Bronchial epithelial cell (primary cell): ENCODE data around the gene CSK. TPM values are rescaled to one million over a fixed set of nuclear protein-coding genes. Genes with fewer than 3 reads are reported as not detected.

ENCODE experiments used
- DNase-seq: peaks from one replicate; pipeline ENCODE4 v3.0.0-alpha.2; 2010; ENCODE audit warnings: low read depth
- FAIRE-seq: peaks from 2 replicates; lab custom pipeline; 2011; peaks lifted over from hg19 to GRCh38; lab: Jason Lieb, UNC
- H3K27me3 ChIP-seq: 2 replicates; pipeline ENCODE4 v1.5.1; 2011; ENCODE audit warnings: low read length; ENCODE audit not compliant: control insufficient read depth, insufficient read depth
- H3K36me3 ChIP-seq: 2 replicates; pipeline ENCODE4 v1.5.1; 2011; ENCODE audit warnings: low read length; ENCODE audit not compliant: control insufficient read depth, insufficient read depth
- H3K4me3 ChIP-seq: 2 replicates; pipeline ENCODE4 v1.5.1; 2011; ENCODE audit warnings: mild to moderate bottlenecking, low read depth, low read length, control low read depth
- total RNA-seq: library from RNA; depleted of rRNA; stranded (reverse); fragments of >200 nt; gene quantifications from 2 replicates; pipeline ENCODE4 v1.2.1, GENCODE V29; 2014
- TF ChIP-seq, protein P1 (sequence below): IDR thresholded peaks from 2 replicates; pipeline ENCODE4 v1.5.1; 2011; ENCODE audit warnings: mild to moderate bottlenecking, moderate library complexity, low read length, control low read depth, inconsistent platforms; ENCODE audit not compliant: insufficient read depth, severe bottlenecking

CSK gene
- total RNA-seq, 1 donor from 2014 or later: 29.2 TPM

- Histone ChIP-seq H3K36me3 (no peaks in the 10 kb centered on the region), H3K4me3 (no peak within 1 kb of the TSS), H3K27me3 (no peaks in the 10 kb centered on the region)
- FAIRE-seq (no peak), DNase-seq (no peak)
- TF ChIP-seq, protein P1, sequence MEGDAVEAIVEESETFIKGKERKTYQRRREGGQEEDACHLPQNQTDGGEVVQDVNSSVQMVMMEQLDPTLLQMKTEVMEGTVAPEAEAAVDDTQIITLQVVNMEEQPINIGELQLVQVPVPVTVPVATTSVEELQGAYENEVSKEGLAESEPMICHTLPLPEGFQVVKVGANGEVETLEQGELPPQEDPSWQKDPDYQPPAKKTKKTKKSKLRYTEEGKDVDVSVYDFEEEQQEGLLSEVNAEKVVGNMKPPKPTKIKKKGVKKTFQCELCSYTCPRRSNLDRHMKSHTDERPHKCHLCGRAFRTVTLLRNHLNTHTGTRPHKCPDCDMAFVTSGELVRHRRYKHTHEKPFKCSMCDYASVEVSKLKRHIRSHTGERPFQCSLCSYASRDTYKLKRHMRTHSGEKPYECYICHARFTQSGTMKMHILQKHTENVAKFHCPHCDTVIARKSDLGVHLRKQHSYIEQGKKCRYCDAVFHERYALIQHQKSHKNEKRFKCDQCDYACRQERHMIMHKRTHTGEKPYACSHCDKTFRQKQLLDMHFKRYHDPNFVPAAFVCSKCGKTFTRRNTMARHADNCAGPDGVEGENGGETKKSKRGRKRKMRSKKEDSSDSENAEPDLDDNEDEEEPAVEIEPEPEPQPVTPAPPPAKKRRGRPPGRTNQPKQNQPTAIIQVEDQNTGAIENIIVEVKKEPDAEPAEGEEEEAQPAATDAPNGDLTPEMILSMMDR: no peak
Measured at GRCh38 chr15:74812533-74812932, 30.7 kb downstream of the CSK start, which contains the start of gene LMAN1L. TSS of gene LMAN1L (plus strand) at chr15:74812835. CDS start at chr15:74812855, 20 bp downstream.

DNA sequence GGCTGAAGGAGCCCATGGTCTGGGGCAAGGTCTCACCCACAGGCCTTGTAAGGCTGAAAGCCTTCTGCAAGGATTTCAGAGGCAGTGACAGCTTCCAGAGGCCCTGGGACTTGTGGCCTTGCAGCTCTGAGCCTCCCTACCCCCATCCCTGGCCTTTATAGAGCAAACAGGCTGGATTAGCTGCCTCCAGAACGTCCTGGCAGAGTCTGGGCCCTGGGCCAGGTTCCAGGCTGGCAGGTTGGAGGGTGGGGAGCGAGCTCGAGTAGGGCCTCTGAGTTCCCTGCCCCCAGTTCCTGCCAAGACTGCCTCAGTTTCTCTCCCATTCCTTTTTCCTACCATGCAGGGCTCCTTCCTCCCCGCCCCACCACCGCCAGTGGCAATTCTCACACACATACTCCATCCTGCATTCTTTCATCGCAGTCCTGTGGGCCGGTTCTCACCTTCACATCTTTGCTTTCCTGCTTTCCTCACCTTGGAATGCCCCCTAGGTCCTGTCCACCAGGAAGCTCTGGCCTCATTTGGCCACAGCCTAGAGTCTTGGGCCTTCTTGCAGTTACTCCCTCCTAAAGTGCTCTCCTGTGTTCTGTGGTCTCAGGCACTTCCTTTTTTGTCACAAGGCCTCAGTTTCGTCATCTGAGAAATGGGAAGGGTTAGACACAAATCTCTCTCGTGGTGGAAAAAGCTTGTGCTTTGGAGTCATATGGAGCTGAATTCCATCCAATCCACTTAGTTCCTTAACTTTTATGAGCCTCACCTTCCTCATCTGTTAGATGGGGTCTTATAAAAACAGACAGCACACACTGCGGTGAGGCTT is 33.4 kb downstream of the CSK start:
- Histone ChIP-seq H3K27me3 (no peaks in the 10 kb centered on the region), H3K36me3 (no peaks in the 10 kb centered on the region), H3K4me3 (no peak overlapping the region)
- DNase-seq (no peak), FAIRE-seq (no peak)
- TF ChIP-seq, protein P1: no peak

GRCh38 chr15:74815961-74816360 is 34.1 kb downstream of the CSK start:
- TF ChIP-seq, protein P1: no peak
- DNase-seq (no peak), FAIRE-seq (no peak)
- no peak overlapping the region for H3K4me3 ChIP-seq
- H3K36me3 ChIP-seq: no peaks in the 10 kb centered on the region
- no peaks in the 10 kb centered on the region for H3K27me3 ChIP-seq

- peak; percentile 9 for DNase-seq
- TF ChIP-seq, protein P1: no peak
- no peak for FAIRE-seq
- no peaks in the 10 kb centered on the region for H3K36me3 ChIP-seq
- no peak overlapping the region for H3K4me3 ChIP-seq
- no peaks in the 10 kb centered on the region for H3K27me3 ChIP-seq
Measured at GRCh38 chr15:74816624-74817369, 34.9 kb downstream of the CSK start.

DNA sequence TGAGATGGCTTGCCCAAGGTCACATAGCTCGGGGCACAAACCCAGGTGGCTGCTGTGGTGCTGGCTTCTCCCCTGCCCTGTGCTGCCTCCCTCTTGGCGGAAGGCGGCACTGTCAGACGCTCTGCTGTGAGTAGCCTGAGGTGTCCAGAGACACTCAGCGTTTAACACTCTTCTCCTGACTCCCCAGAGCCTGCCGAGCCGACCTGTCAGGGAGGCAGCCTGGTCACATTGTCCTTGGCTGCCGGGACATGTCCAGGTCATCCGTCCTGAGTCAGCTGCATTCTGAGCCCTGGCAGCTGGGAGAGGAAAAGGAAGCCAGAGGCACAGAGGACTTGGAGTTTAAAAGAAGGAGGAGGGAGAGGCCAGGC is 35.5 kb downstream of the CSK start:
- TF ChIP-seq, protein P1: peak; percentile 58
- peak; percentile 74 for DNase-seq
- Histone ChIP-seq H3K27me3 (no peaks in the 10 kb centered on the region), H3K4me3 (no peak overlapping the region), H3K36me3 (no peaks in the 10 kb centered on the region)
- peak; percentile 87 for FAIRE-seq
